Transverse colon (tissue), 4 donors: ENCODE data around the gene GRK4. TPM values are rescaled to one million over a fixed set of nuclear protein-coding genes. Genes with fewer than 3 reads are reported as not detected.

ENCODE experiments used
- DNase-seq: peaks from one replicate; pipeline ENCODE4 v3.0.0-alpha.2; 2019
- H3K27ac ChIP-seq, 4 donors: fragments of 200-600 bp; sonication (generic); 2 replicates each; pipeline ENCODE4 v1.5.1; 2016 to 2018; ENCODE audit warnings: inconsistent platforms in 4 of 4
- H3K27me3 ChIP-seq: fragments of 200-600 bp; sonication (generic); 2 replicates; pipeline ENCODE4 v1.5.1; 2017; ENCODE audit warnings: inconsistent platforms
- H3K36me3 ChIP-seq, 4 donors: fragments of 200-600 bp; sonication (generic); 2 replicates each; pipeline ENCODE4 v1.5.1; 2017 to 2019; ENCODE audit warnings: inconsistent platforms in 4 of 4
- H3K4me1 ChIP-seq, 4 donors: fragments of 200-600 bp; sonication (generic); 2 replicates each; pipeline ENCODE4 v1.5.1; 2017 to 2020; ENCODE audit warnings: inconsistent platforms in 4 of 4
- H3K4me3 ChIP-seq, 4 donors: fragments of 200-600 bp; sonication (generic); 1 replicate in 1 of 4; 2 replicates in 3 of 4; pipeline versions ENCODE4 v1.5.1 to v1.6.1; 2017 to 2019; ENCODE audit warnings: inconsistent platforms in 4 of 4
- H3K9me3 ChIP-seq, 2 donors: fragments of 200-600 bp; sonication (generic); 2 replicates each; pipeline ENCODE4 v1.5.1; 2017 to 2019; ENCODE audit warnings: inconsistent platforms in 2 of 2
- CTCF ChIP-seq, 5 experiments: fragments of 200-600 bp in 3 of 5; fragments of 450-650 bp in 2 of 5; sonication (generic) in 3 of 5; IDR thresholded peaks; 1 replicate in 2 of 5; 2 replicates in 3 of 5; pipeline ENCODE4 v1.5.1; 2016 to 2017; ENCODE audit warnings: antibody characterized with exemption in 5 of 5, inconsistent platforms in 3 of 5, mild to moderate bottlenecking in 2 of 5, moderate library complexity in 1 of 5
- EP300 ChIP-seq: sonication (generic); formaldehyde crosslinking; IDR thresholded peaks from one replicate; pipeline ENCODE4 v1.6.1; 2017; ENCODE audit warnings: antibody characterized with exemption, low read depth
- POLR2A ChIP-seq: fragments of 450-650 bp; IDR thresholded peaks from one replicate; pipeline ENCODE4 v1.6.1; 2016; ENCODE audit warnings: antibody characterized with exemption, mild to moderate bottlenecking, moderate library complexity
- POLR2AphosphoS5 ChIP-seq, 3 donors: sonication (generic); formaldehyde crosslinking; IDR thresholded peaks; one replicate each; pipeline ENCODE4 v1.6.1; 2016; ENCODE audit warnings: antibody characterized with exemption in 3 of 3
- WGBS, 2 donors: methylation state at CpG; one replicate each; pipeline ENCODE4 v1.1.5; 2018; ENCODE audit warnings: low coverage in 1 of 2; 5-methylcytosine and 5-hydroxymethylcytosine counted together
- in situ Hi-C, 4 donors: fragments of 200-750 bp; cut with MboI; loops; one replicate each; pipeline versions ENCODE4 v1.15.0 to v1.15.1; 2017; ENCODE audit warnings: low sequenced_read_pairs in 3 of 4, low pct_ligation_motif_present in 1 of 4, low pct_unique_long_range_greater_than_20kb in 1 of 4
- intact Hi-C: fragments of 100-400 bp; cut with DNase I; formaldehyde crosslinking; loops from one replicate; pipeline ENCODE4 v1.15.1; 2023; ENCODE audit warnings: low total_unique reads
- total RNA-seq, 4 donors: library from RNA; depleted of rRNA; stranded (reverse); fragments of >200 nt; gene quantifications; one replicate each; pipeline ENCODE4 v1.1.0, GENCODE V29; 2016

The GRK4 gene
- total RNA-seq, 4 donors from 2014 or later = 2.5 to 7.9 (median 4.1) TPM

GRCh38 chr4:3021127-3021526, 57.8 kb downstream of the GRK4 start:
- in situ Hi-C loops = no loop called here
- 70% methylated on average over 6 of the region's 6 CpGs; no CpG with 5 or more reads in 1 of the 2 donors for WGBS, 2 donors

GRCh38 chr4:3021627-3022026, 58.3 kb downstream of the GRK4 start:
- in situ Hi-C loops = no loop called here
- intact Hi-C loops = no loop called here
- WGBS, 2 donors = 79 to 100% methylated on average over 1 to 8 of the region's 8 CpGs
- Histone ChIP-seq H3K27me3 (no peaks in the 10 kb centered on the region), H3K4me3 (no peak overlapping the region), H3K9me3 (no peaks in the 10 kb centered on the region), H3K27ac (no peak overlapping the region), H3K4me1 (no peaks in the 10 kb centered on the region), H3K36me3 (no peaks in the 10 kb centered on the region)
- TF ChIP-seq CTCF (IDR thresholded peaks at IDR 0.05) (no peak), POLR2A (no peak), POLR2AphosphoS5 (IDR thresholded peaks at IDR 0.05) (no peak), EP300 (no peak)
- DNase-seq = no peak

More at GRCh38 chr4:3021127-3021526, 57.8 kb downstream of the GRK4 start:
- H3K27me3 ChIP-seq = no peaks in the 10 kb centered on the region
- intact Hi-C loops = no loop called here
- H3K4me1 ChIP-seq = no peaks in the 10 kb centered on the region
- H3K27ac ChIP-seq = no peak overlapping the region
- H3K9me3 ChIP-seq = no peaks in the 10 kb centered on the region
- H3K4me3 ChIP-seq = no peak overlapping the region
- no peaks in the 10 kb centered on the region for H3K36me3 ChIP-seq
- no peak for DNase-seq
- TF ChIP-seq EP300 = no peak
- no peak for TF ChIP-seq POLR2A
- TF ChIP-seq CTCF (IDR thresholded peaks at IDR 0.05) = no peak
- no peak for TF ChIP-seq POLR2AphosphoS5 (IDR thresholded peaks at IDR 0.05)

- intact Hi-C loops (no loop called here), in situ Hi-C loops (no loop called here)
- no peaks in the 10 kb centered on the region for H3K36me3 ChIP-seq
- 43 to 82% methylated on average over 1 to 8 of the region's 8 CpGs for WGBS, 2 donors
- no peak overlapping the region for H3K4me3 ChIP-seq
- H3K27me3 ChIP-seq = no peaks in the 10 kb centered on the region
- TF ChIP-seq EP300 = no peak
- no peak for TF ChIP-seq CTCF (IDR thresholded peaks at IDR 0.05)
- TF ChIP-seq POLR2A = no peak
- TF ChIP-seq POLR2AphosphoS5 (IDR thresholded peaks at IDR 0.05) = no peak
- H3K27ac ChIP-seq = no peak overlapping the region
- H3K9me3 ChIP-seq = no peaks in the 10 kb centered on the region
- H3K4me1 ChIP-seq = no peaks in the 10 kb centered on the region
- no peak for DNase-seq
Measured at GRCh38 chr4:3022112-3022511, 58.7 kb downstream of the GRK4 start.

- intact Hi-C loops (no loop called here), in situ Hi-C loops (no loop called here)
- 77 to 100% methylated on average over 1 to 3 of the region's 3 CpGs for WGBS, 2 donors
Measured at GRCh38 chr4:3022651-3023050, 59.3 kb downstream of the GRK4 start.

More at GRCh38 chr4:3022651-3023050, 59.3 kb downstream of the GRK4 start:
- Histone ChIP-seq H3K27me3 (no peaks in the 10 kb centered on the region), H3K4me3 (no peak overlapping the region), H3K36me3 (no peaks in the 10 kb centered on the region), H3K27ac (no peak overlapping the region), H3K4me1 (no peaks in the 10 kb centered on the region), H3K9me3 (no peaks in the 10 kb centered on the region)
- no peak for DNase-seq
- TF ChIP-seq EP300 = no peak
- TF ChIP-seq POLR2AphosphoS5 (IDR thresholded peaks at IDR 0.05) = no peak
- TF ChIP-seq CTCF (IDR thresholded peaks at IDR 0.05) = no peak
- no peak for TF ChIP-seq POLR2A
